GM12878 (cell line): ENCODE results near the gene JRKL. TPM values are rescaled to one million over a fixed set of nuclear protein-coding genes. Genes with fewer than 3 reads are reported as not detected.

Experiments
- CBX5 ChIP-seq: sonication (generic); IDR thresholded peaks from 2 replicates; pipeline ENCODE4 v1.6.1; 2016; ENCODE audit warnings: low read depth, moderate library complexity, mild to moderate bottlenecking, inconsistent platforms
- E2F8 ChIP-seq: fragments of 450-650 bp; IDR thresholded peaks from 2 replicates; pipeline ENCODE4 v1.6.1; 2018; ENCODE audit warnings: mild to moderate bottlenecking, low read depth, moderate library complexity; ENCODE audit not compliant: partially characterized antibody
- EGR1 ChIP-seq, 2 experiments: IDR thresholded peaks; 1 replicate in 1 of 2; 2 replicates in 1 of 2; pipeline ENCODE4 v1.6.1; 2011 to 2012; ENCODE audit warnings: low read depth in 2 of 2, low read length in 2 of 2, borderline replicate concordance in 1 of 2, mild to moderate bottlenecking in 1 of 2, moderate library complexity in 1 of 2
- HCFC1 ChIP-seq: fragments of 150-350 bp; IDR thresholded peaks from 2 replicates; pipeline ENCODE4 v1.6.1; 2014; ENCODE audit warnings: low read length
- KLF5 ChIP-seq: fragments of 450-650 bp; IDR thresholded peaks from 2 replicates; pipeline ENCODE4 v1.6.1; 2014; ENCODE audit warnings: mild to moderate bottlenecking; ENCODE audit not compliant: partially characterized antibody
- MTA3 ChIP-seq: IDR thresholded peaks from 2 replicates; pipeline ENCODE4 v1.6.1; 2012; ENCODE audit warnings: low read length, inconsistent platforms, borderline replicate concordance
- MXI1 ChIP-seq: fragments of 150-350 bp; IDR thresholded peaks from 2 replicates; pipeline ENCODE4 v1.6.1; 2011; ENCODE audit warnings: low read depth, mild to moderate bottlenecking, inconsistent platforms, low read length, improper control_type of control experiment
- POLR2AphosphoS5 ChIP-seq: IDR thresholded peaks from 2 replicates; pipeline ENCODE4 v1.6.1; 2011; ENCODE audit warnings: mild to moderate bottlenecking, low read length, inconsistent platforms
- RELB ChIP-seq: fragments of 450-650 bp; IDR thresholded peaks from 2 replicates; pipeline ENCODE4 v1.6.1; 2017; ENCODE audit warnings: low read depth, mild to moderate bottlenecking, moderate library complexity
- SP1 ChIP-seq: IDR thresholded peaks from one replicate; pipeline ENCODE4 v1.6.1; 2011; ENCODE audit warnings: low read depth, low read length
- SUPT20H ChIP-seq: IDR thresholded peaks from 2 replicates; pipeline ENCODE4 v1.6.1; 2011; ENCODE audit warnings: low read depth, mild to moderate bottlenecking, low read length, moderate library complexity, borderline replicate concordance; ENCODE audit not compliant: control insufficient read depth
- TCF12 ChIP-seq: IDR thresholded peaks from 2 replicates; pipeline ENCODE4 v1.6.1; 2011; ENCODE audit warnings: low read depth, mild to moderate bottlenecking, low read length
- TCF3 ChIP-seq: IDR thresholded peaks from 2 replicates; pipeline ENCODE4 v1.6.1; 2012; ENCODE audit warnings: low read depth, mild to moderate bottlenecking, low read length, borderline replicate concordance; ENCODE audit not compliant: insufficient read depth
- ZBTB11 ChIP-seq: fragments of 450-650 bp; formaldehyde crosslinking; IDR thresholded peaks from 2 replicates; pipeline ENCODE4 v1.5.0; 2022; ENCODE audit warnings: mild to moderate bottlenecking, missing genetic modification characterization
- ZNF24 ChIP-seq: fragments of 450-650 bp; IDR thresholded peaks from 2 replicates; pipeline ENCODE4 v1.6.1; 2017; ENCODE audit warnings: antibody characterized with exemption, mild to moderate bottlenecking
- ZNF274 ChIP-seq: IDR thresholded peaks from one replicate; pipeline ENCODE4 v1.8.0; 2011; ENCODE audit not compliant: insufficient read length, insufficient read depth
- ZNF687 ChIP-seq: fragments of 450-650 bp; IDR thresholded peaks from 2 replicates; pipeline ENCODE4 v1.6.1; 2017; ENCODE audit warnings: mild to moderate bottlenecking, moderate library complexity
- polyA plus RNA-seq, 11 experiments: library from polyadenylated mRNA; depleted of rRNA in 4 of 11; unstranded in 6 of 11; stranded (reverse) in 5 of 11; fragments of >200 nt; fragmentation: Nextera tagmentation in 4 of 11; fragmentation: Illumina TruSeq in 1 of 11; extraction: Ambion mirVana in 4 of 11; extraction: Trizol in 1 of 11; gene quantifications; 1 replicate in 1 of 11; 2 replicates in 10 of 11; pipeline versions ENCODE4 v1.2.1 to v1.2.3, GENCODE V29; 2011 to 2016; ENCODE audit warnings: inconsistent platforms in 2 of 11, missing spikeins in 2 of 11, low read depth in 1 of 11
- total RNA-seq, 4 experiments: library from RNA; depleted of rRNA in 3 of 4; stranded (reverse); fragments of >200 nt in 3 of 4; fragmentation: Illumina TruSeq in 1 of 4; extraction: Trizol in 1 of 4; gene quantifications; 2 replicates each; pipeline versions ENCODE4 v1.2.1 to v1.2.3, GENCODE V29; 2013 to 2021

JRKL gene
- total and polyA plus RNA-seq, 10 of the 15 experiments (the other 5 are each of a cell fraction or from before 2014, with no cell fraction given), result 3.8 to 12.4 (median 8.5) TPM

- TF ChIP-seq RELB (peak; percentile 75), KLF5 (no peak), SUPT20H (no peak), MXI1 (peak; percentile 42), POLR2AphosphoS5 (0 out of 2 replicates have a peak, but pooled peaks have one; percentile 21), E2F8 (no peak), ZNF24 (peak; percentile 45; the same call in 1 of the 2 replicates), HCFC1 (no peak), CBX5 (peak; percentile 73; the same call in 1 of the 2 replicates), EGR1 (IDR thresholded peaks at IDR 0.05; ENCODE audit: borderline replicate concordance in 1 of 2, low read depth in 2 of 2, low read length in 2 of 2) (0 out of 3 replicates have a peak, but pooled peaks of 1 of the 2 experiments have one; percentile 23), ZBTB11 (no peak), ZNF274 (no peak), ZNF687 (no peak), SP1 (no peak), MTA3 (no peak), TCF3 (no peak), TCF12 (peak; percentile 80)
These were observed 46.7 kb upstream of the JRKL start, which contains the start of gene MAML2 (continued) for GRCh38 chr11:96342961-96343711.
